H1 (cell line): Measurements from ENCODE around the gene GTF2F1. TPM values are rescaled to one million over a fixed set of nuclear protein-coding genes. Genes with fewer than 3 reads are reported as not detected.

ENCODE experiments used
- CTCF ChIA-PET: fragments of 300-600 bp; sonication (Branson Sonifier 250); formaldehyde crosslinking; loops from one replicate; lab custom pipeline; 2021; ENCODE audit not compliant: partially characterized antibody; lab: Charles Lee
- POLR2A ChIA-PET: fragments of 300-600 bp; sonication (Branson Sonifier 250); formaldehyde crosslinking; loops from one replicate; lab custom pipeline; 2021; ENCODE audit warnings: inconsistent platforms; ENCODE audit not compliant: partially characterized antibody; lab: Charles Lee
- DNase-seq, 2 experiments: peaks; one replicate each; pipeline versions ENCODE4 v3.0.0 to v3.0.0-alpha.2; 2010 to 2022; ENCODE audit warnings: low spot score in 2 of 2, low read depth in 1 of 2, mixed read lengths in 1 of 2
- FAIRE-seq: peaks from 2 replicates; lab custom pipeline; 2011; peaks lifted over from hg19 to GRCh38; lab: Jason Lieb, UNC
- H2AFZ ChIP-seq: 2 replicates; pipeline ENCODE4 v1.8.1; 2012; ENCODE audit warnings: low read length, inconsistent platforms
- H2AK5ac ChIP-seq: 2 replicates; pipeline ENCODE4 v1.6.1; 2013; ENCODE audit warnings: low read depth, low read length
- H2BK120ac ChIP-seq: replicated peaks from 2 replicates; pipeline ENCODE3; 2013; ENCODE audit warnings: low read depth, low read length, inconsistent platforms
- H2BK12ac ChIP-seq: 2 replicates; pipeline ENCODE4 v1.6.1; 2013; ENCODE audit warnings: low read depth, low read length
- H2BK15ac ChIP-seq: 2 replicates; pipeline ENCODE4 v1.6.1; 2013; ENCODE audit warnings: low read length
- H2BK20ac ChIP-seq: 2 replicates; pipeline ENCODE4 v1.6.1; 2013; ENCODE audit warnings: low read length
- H2BK5ac ChIP-seq: 2 replicates; pipeline ENCODE4 v1.6.1; 2013; ENCODE audit warnings: low read depth, low read length
- H3K14ac ChIP-seq: 2 replicates; pipeline ENCODE4 v1.6.1; 2013; ENCODE audit warnings: inconsistent platforms; ENCODE audit not compliant: insufficient read length
- H3K18ac ChIP-seq: 2 replicates; pipeline ENCODE4 v1.6.1; 2013; ENCODE audit warnings: low read length; ENCODE audit errors: extremely low read depth
- H3K23ac ChIP-seq: 2 replicates; pipeline ENCODE4 v1.6.1; 2013; ENCODE audit warnings: inconsistent platforms; ENCODE audit not compliant: insufficient read length
- H3K23me2 ChIP-seq: 2 replicates; pipeline ENCODE4 v1.6.1; 2013; ENCODE audit warnings: low read depth, low read length
- H3K27ac ChIP-seq: 2 replicates; pipeline ENCODE4 v1.6.1; 2011; ENCODE audit warnings: low read depth, low read length, inconsistent platforms
- H3K27me3 ChIP-seq, 4 experiments: replicated peaks in 1 of 4; 1 replicate in 1 of 4; 2 replicates in 3 of 4; pipeline versions ENCODE4 v1.6.1 to v1.8.1; 2011 to 2013; ENCODE audit warnings: low read length in 3 of 4, mild to moderate bottlenecking in 3 of 4, inconsistent platforms in 2 of 4, mixed read lengths in 2 of 4, moderate library complexity in 1 of 4; ENCODE audit not compliant: control insufficient read depth in 3 of 4, insufficient read depth in 3 of 4; ENCODE audit errors: extremely low read depth in 1 of 4
- H3K36me3 ChIP-seq, 4 experiments: 2 replicates each; pipeline versions ENCODE4 v1.6.1 to v1.8.1; 2011 to 2013; ENCODE audit warnings: mild to moderate bottlenecking in 4 of 4, low read length in 3 of 4, moderate library complexity in 2 of 4, control low read depth in 1 of 4, inconsistent platforms in 1 of 4; ENCODE audit not compliant: insufficient read depth in 4 of 4, control insufficient read depth in 2 of 4
- H3K4ac ChIP-seq: replicated peaks from 2 replicates; pipeline ENCODE3; 2013; ENCODE audit warnings: low read length, low read depth, mixed read lengths, inconsistent platforms; ENCODE audit not compliant: insufficient read length
- H3K4me1 ChIP-seq, 4 experiments: replicated peaks in 1 of 4; 1 replicate in 1 of 4; 2 replicates in 3 of 4; pipeline versions ENCODE4 v1.6.1 to v1.8.1; 2011 to 2013; ENCODE audit warnings: low read length in 3 of 4, inconsistent platforms in 2 of 4, mixed read lengths in 1 of 4; ENCODE audit not compliant: insufficient read depth in 4 of 4, control insufficient read depth in 3 of 4
- H3K4me2 ChIP-seq, 2 experiments: 2 replicates each; pipeline versions ENCODE4 v1.6.1 to v1.8.1; 2011 to 2013; ENCODE audit warnings: low read depth in 2 of 2, low read length in 2 of 2, control low read depth in 1 of 2, inconsistent platforms in 1 of 2, mild to moderate bottlenecking in 1 of 2; ENCODE audit not compliant: insufficient read depth in 1 of 2
- H3K4me3 ChIP-seq, 4 experiments: fragments of 200-600, 300-600 bp in 1 of 4; sonication (generic), shearing (Covaris generic), sonication (Bioruptor Twin) in 1 of 4; 2 replicates each; pipeline versions ENCODE4 v1.5.1 to v1.8.1; 2011 to 2016; ENCODE audit warnings: low read length in 4 of 4, low read depth in 3 of 4, control low read depth in 2 of 4, inconsistent platforms in 2 of 4, mild to moderate bottlenecking in 2 of 4, mixed read lengths in 1 of 4, moderate library complexity in 1 of 4; ENCODE audit not compliant: insufficient read depth in 2 of 4; ENCODE audit errors: extremely low read depth in 1 of 4
- H3K56ac ChIP-seq: replicated peaks from 2 replicates; pipeline ENCODE3; 2013; ENCODE audit warnings: low read depth, mild to moderate bottlenecking, mixed read lengths, low read length, inconsistent platforms; ENCODE audit not compliant: insufficient read length
- H3K79me1 ChIP-seq: 2 replicates; pipeline ENCODE4 v1.6.1; 2013; ENCODE audit warnings: low read depth, low read length, control low read depth
- H3K79me2 ChIP-seq, 2 experiments: 2 replicates each; pipeline versions ENCODE4 v1.6.1 to v1.8.1; 2012 to 2013; ENCODE audit warnings: low read length in 2 of 2, mild to moderate bottlenecking in 2 of 2, inconsistent platforms in 1 of 2; ENCODE audit not compliant: insufficient read depth in 2 of 2, control insufficient read depth in 1 of 2
- H3K9ac ChIP-seq, 4 experiments: replicated peaks in 1 of 4; 1 replicate in 1 of 4; 2 replicates in 3 of 4; pipeline versions ENCODE4 v1.6.1 to v1.8.1; 2011 to 2013; ENCODE audit warnings: low read depth in 3 of 4, low read length in 3 of 4, control low read depth in 2 of 4, mild to moderate bottlenecking in 2 of 4, moderate library complexity in 2 of 4, inconsistent platforms in 1 of 4; ENCODE audit errors: extremely low read depth in 1 of 4
- H3K9me3 ChIP-seq, 2 experiments: 2 replicates each; pipeline versions ENCODE4 v1.6.1 to v1.8.1; 2012 to 2013; ENCODE audit warnings: mild to moderate bottlenecking in 2 of 2, moderate library complexity in 2 of 2, control low read depth in 1 of 2, inconsistent platforms in 1 of 2, low read depth in 1 of 2, low read length in 1 of 2, mixed read lengths in 1 of 2; ENCODE audit not compliant: insufficient read depth in 2 of 2
- H4K20me1 ChIP-seq, 2 experiments: replicated peaks in 1 of 2; 2 replicates each; pipeline versions ENCODE3 to v1.8.1; 2011 to 2013; ENCODE audit warnings: inconsistent platforms in 2 of 2, low read length in 2 of 2, mild to moderate bottlenecking in 1 of 2; ENCODE audit not compliant: insufficient read depth in 2 of 2, control insufficient read depth in 1 of 2
- H4K5ac ChIP-seq: 2 replicates; pipeline ENCODE4 v1.6.1; 2013; ENCODE audit warnings: low read length, low read depth, mixed read lengths, inconsistent platforms; ENCODE audit not compliant: insufficient read length
- H4K8ac ChIP-seq: 2 replicates; pipeline ENCODE4 v1.8.0; 2013; ENCODE audit warnings: mild to moderate bottlenecking, moderate library complexity, low read length, inconsistent platforms; ENCODE audit not compliant: insufficient read depth; ENCODE audit errors: extremely low read depth
- H4K91ac ChIP-seq: replicated peaks from 2 replicates; pipeline ENCODE3; 2013; ENCODE audit warnings: low read length, mixed read lengths, inconsistent platforms; ENCODE audit not compliant: insufficient read length
- CBX5 ChIP-seq: fragments of 300-800, 300-1000 bp; sonication (generic); IDR thresholded peaks from 2 replicates; pipeline ENCODE4 v1.7.1; 2016; ENCODE audit warnings: antibody characterized with exemption, low read length, low read depth
- CBX8 ChIP-seq: fragments of 300-800, 300-1000 bp; sonication (generic); IDR thresholded peaks from 2 replicates; pipeline ENCODE4 v1.7.1; 2016; ENCODE audit warnings: low read depth, low read length, borderline replicate concordance
- CEBPB ChIP-seq: IDR thresholded peaks from 2 replicates; pipeline ENCODE4 v1.6.1; 2012; ENCODE audit warnings: low read depth, low read length
- CHD1 ChIP-seq: IDR thresholded peaks from 2 replicates; pipeline ENCODE4 v1.6.1; 2012; ENCODE audit warnings: low read depth, low read length, improper control_type of control experiment
- CHD2 ChIP-seq: IDR thresholded peaks from 2 replicates; pipeline ENCODE4 v1.6.1; 2012; ENCODE audit warnings: low read length, improper control_type of control experiment
- CREB1 ChIP-seq: IDR thresholded peaks from 2 replicates; pipeline ENCODE4 v1.6.1; 2012; ENCODE audit warnings: inconsistent platforms
- EP300 ChIP-seq, 2 experiments: IDR thresholded peaks; 1 replicate in 1 of 2; 2 replicates in 1 of 2; pipeline ENCODE4 v1.6.1; 2011 to 2012; ENCODE audit warnings: low read depth in 2 of 2, low read length in 2 of 2, mild to moderate bottlenecking in 2 of 2, borderline replicate concordance in 1 of 2, inconsistent platforms in 1 of 2, moderate library complexity in 1 of 2
- JUN ChIP-seq: IDR thresholded peaks from 2 replicates; pipeline ENCODE4 v1.6.1; 2011; ENCODE audit warnings: low read depth, mild to moderate bottlenecking, improper control_type of control experiment, low read length
- KDM4A ChIP-seq: IDR thresholded peaks from one replicate; pipeline ENCODE4 v1.7.1; 2012; ENCODE audit warnings: low read depth, mild to moderate bottlenecking, moderate library complexity, low read length, inconsistent platforms; ENCODE audit not compliant: severe bottlenecking
- NANOG ChIP-seq: IDR thresholded peaks from 2 replicates; pipeline ENCODE4 v1.6.1; 2011; ENCODE audit warnings: low read length, low read depth, mild to moderate bottlenecking, inconsistent platforms; ENCODE audit not compliant: insufficient read depth, poor library complexity, severe bottlenecking
- RNF2 ChIP-seq: fragments of 200-900, 300-1000 bp; sonication (generic); IDR thresholded peaks from 2 replicates; pipeline ENCODE4 v1.7.1; 2016; ENCODE audit warnings: borderline replicate concordance, low read depth, mild to moderate bottlenecking, antibody characterized with exemption, low read length; ENCODE audit not compliant: poor library complexity, severe bottlenecking; ENCODE audit errors: missing control alignments
- SRF ChIP-seq: IDR thresholded peaks from 2 replicates; pipeline ENCODE4 v1.6.1; 2011; ENCODE audit warnings: mild to moderate bottlenecking, low read depth, low read length, moderate library complexity
- TAF1 ChIP-seq: IDR thresholded peaks from 2 replicates; pipeline ENCODE4 v1.6.1; 2011; ENCODE audit warnings: mild to moderate bottlenecking, low read depth, low read length
- TAF7 ChIP-seq: optimal IDR thresholded peaks from 2 replicates; pipeline ENCODE3; 2011; ENCODE audit warnings: low read depth, mild to moderate bottlenecking, inconsistent platforms, low read length, moderate library complexity, borderline replicate concordance
- TEAD4 ChIP-seq: IDR thresholded peaks from 2 replicates; pipeline ENCODE4 v1.6.1; 2012; ENCODE audit warnings: low read depth, low read length, inconsistent platforms, mixed read lengths
- WGBS, 2 experiments: shearing (Covaris generic) in 1 of 2; methylation state at CpG; one replicate each; pipeline versions ENCODE4 v1.1.6 to v1.1.7; 2013 to 2015; ENCODE audit warnings: low lambda C conversion rate in 2 of 2, mixed read lengths in 2 of 2, inconsistent platforms in 1 of 2, low coverage in 1 of 2, missing lambda C conversion rate in 1 of 2; ENCODE audit not compliant: insufficient replicate concordance in 2 of 2, insufficient coverage in 1 of 2, insufficient read length in 1 of 2; ENCODE audit errors: extremely low coverage in 1 of 2, missing lambda C conversion rate in 1 of 2; 5-methylcytosine and 5-hydroxymethylcytosine counted together
- polyA plus RNA-seq, 7 experiments: library from polyadenylated mRNA; depleted of rRNA in 3 of 7; stranded (reverse) in 5 of 7; unstranded in 2 of 7; fragments of >200 nt in 5 of 7; fragments of 200-250 nt in 2 of 7; gene quantifications; 1 replicate in 5 of 7; 2 replicates in 1 of 7; 4 replicates in 1 of 7; pipeline versions ENCODE4 v1.2.1 to v1.2.3, GENCODE V29; 2011 to 2013; ENCODE audit warnings: missing spikeins in 2 of 7, mixed read lengths in 2 of 7
- total RNA-seq: library from RNA; stranded (reverse); fragmentation: NEBNext Ultra II Directional; extraction: Animal tissue kit (Norgen Biotek cat#: 25700); gene quantifications from 2 replicates; pipeline ENCODE4 v1.2.1, GENCODE V29; 2021

GTF2F1 gene
- total and polyA plus RNA-seq, 2 of the 8 experiments (the other 6 are each of a cell fraction or from before 2014, with no cell fraction given) = 29.3 to 56.3 TPM

DNA sequence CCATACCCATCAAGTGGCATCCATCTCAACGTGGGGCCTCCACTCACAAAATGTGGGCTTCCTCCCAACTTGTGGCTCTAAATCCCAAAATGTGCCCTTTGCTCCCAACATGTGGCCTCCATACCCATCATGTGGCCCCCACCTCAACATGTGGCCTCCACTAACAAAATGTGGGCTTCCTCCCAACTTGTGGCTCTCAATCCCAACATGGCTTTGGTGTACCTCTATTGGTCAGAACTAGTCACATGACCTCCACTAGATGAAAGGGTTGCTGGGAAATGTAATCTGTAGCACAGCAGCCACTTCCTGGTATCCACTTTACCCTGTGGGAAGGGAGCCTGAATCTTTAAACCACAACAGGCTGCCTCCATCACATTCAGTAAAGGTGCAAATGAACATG, 49.5 kb downstream of the GTF2F1 start:
- Histone ChIP-seq H3K9me3 (peaks cover 8 to 31% of the 10 kb centered on the region in 2 experiments; a peak in 3 of 4 replicates), H2AFZ (no peak overlapping the region), H4K5ac (no peak overlapping the region), H3K36me3 (no peaks in the 10 kb centered on the region), H3K27me3 (no peaks in the 10 kb centered on the region), H2BK20ac (no peak overlapping the region), H3K4ac (no peak overlapping the region), H3K56ac (no peak overlapping the region), H3K4me1 (no peaks in the 10 kb centered on the region), H2BK120ac (no peak overlapping the region), H4K91ac (no peak overlapping the region), H4K8ac (no peak overlapping the region), H2BK5ac (no peak overlapping the region), H3K79me2 (no peaks in the 10 kb centered on the region), H3K27ac (no peak overlapping the region), H3K4me3 (no peak overlapping the region), H3K23me2 (no peaks in the 10 kb centered on the region), H4K20me1 (no peaks in the 10 kb centered on the region), H2BK15ac (no peak overlapping the region), H3K23ac (no peak overlapping the region), H3K4me2 (no peak overlapping the region), H3K9ac (no peak overlapping the region), H3K14ac (no peak overlapping the region), H2BK12ac (no peak overlapping the region), H2AK5ac (no peak overlapping the region), H3K18ac (no peak overlapping the region), H3K79me1 (no peaks in the 10 kb centered on the region)
- POLR2A ChIA-PET = no interaction called here
- DNase-seq (no peak), FAIRE-seq (no peak)
- CTCF ChIA-PET = no interaction called here
- WGBS, 2 experiments = 60% methylated on average over 1 of the region's 1 CpG; no CpG with 5 or more reads in 1 of the 2 experiments
- TF ChIP-seq TEAD4 = no peak
- no peak for TF ChIP-seq TAF7
- no peak for TF ChIP-seq RNF2
- no peak for TF ChIP-seq CBX5
- TF ChIP-seq TAF1 = no peak
- no peak for TF ChIP-seq EP300 (IDR thresholded peaks at IDR 0.05; ENCODE audit: borderline replicate concordance in 1 of 2, low read depth in 2 of 2, low read length in 2 of 2)
- TF ChIP-seq CHD2 = no peak
- TF ChIP-seq CBX8 = no peak
- no peak for TF ChIP-seq CHD1
- no peak for TF ChIP-seq SRF
- no peak for TF ChIP-seq NANOG
- no peak for TF ChIP-seq JUN
- TF ChIP-seq CREB1 = no peak
- no peak for TF ChIP-seq KDM4A
- TF ChIP-seq CEBPB = no peak
